Activated T-cell treated with anti-CD3 and anti-CD28 coated beads, Interleukin-2, amount 50 U/mL, for 72 hours (primary cell): Measurements from ENCODE around the gene CCDC54. TPM values are rescaled to one million over a fixed set of nuclear protein-coding genes. Genes with fewer than 3 reads are reported as not detected.

Experiments used
- ATAC-seq, 2 donors: fragments of 150-1000 bp; cut with Tn5 transposase; replicated peaks in 1 of 2; 2 replicates each; pipeline ENCODE4 v1.10.0; 2021; ENCODE audit warnings: moderate library complexity in 2 of 2, mild to moderate bottlenecking in 1 of 2
- DNase-seq, 2 donors: peaks; one replicate each; pipeline ENCODE4 v3.0.0; 2021 to 2022; ENCODE audit warnings: mixed read lengths in 1 of 2
- H3K27ac Mint-ChIP-seq: one replicate; pipeline ENCODE4 v1.8.0; 2022; ENCODE audit warnings: mild to moderate bottlenecking, moderate library complexity, mixed read lengths
- H3K27me3 Mint-ChIP-seq: one replicate; pipeline ENCODE4 v1.8.0; 2022; ENCODE audit warnings: low read depth, mixed read lengths
- H3K36me3 Mint-ChIP-seq, 2 donors: one replicate each; pipeline ENCODE4 v1.8.0; 2022; ENCODE audit warnings: mixed read lengths in 2 of 2, mild to moderate bottlenecking in 1 of 2; ENCODE audit not compliant: insufficient read depth in 2 of 2
- H3K4me1 Mint-ChIP-seq: one replicate; pipeline ENCODE4 v1.8.0; 2022; ENCODE audit warnings: low read depth, mixed read lengths
- H3K4me3 Mint-ChIP-seq, 2 donors: one replicate each; pipeline ENCODE4 v1.8.0; 2022; ENCODE audit warnings: mild to moderate bottlenecking in 2 of 2, mixed read lengths in 2 of 2, moderate library complexity in 2 of 2
- H3K9me3 Mint-ChIP-seq, 2 donors: one replicate each; pipeline ENCODE4 v1.8.0; 2022; ENCODE audit warnings: mixed read lengths in 2 of 2
- total RNA-seq, 2 donors: library from RNA; stranded (reverse); gene quantifications; one replicate each; pipeline ENCODE4 v1.2.3, GENCODE V29; 2022

Gene CCDC54
- total RNA-seq, 2 donors from 2014 or later: not detected

DNA sequence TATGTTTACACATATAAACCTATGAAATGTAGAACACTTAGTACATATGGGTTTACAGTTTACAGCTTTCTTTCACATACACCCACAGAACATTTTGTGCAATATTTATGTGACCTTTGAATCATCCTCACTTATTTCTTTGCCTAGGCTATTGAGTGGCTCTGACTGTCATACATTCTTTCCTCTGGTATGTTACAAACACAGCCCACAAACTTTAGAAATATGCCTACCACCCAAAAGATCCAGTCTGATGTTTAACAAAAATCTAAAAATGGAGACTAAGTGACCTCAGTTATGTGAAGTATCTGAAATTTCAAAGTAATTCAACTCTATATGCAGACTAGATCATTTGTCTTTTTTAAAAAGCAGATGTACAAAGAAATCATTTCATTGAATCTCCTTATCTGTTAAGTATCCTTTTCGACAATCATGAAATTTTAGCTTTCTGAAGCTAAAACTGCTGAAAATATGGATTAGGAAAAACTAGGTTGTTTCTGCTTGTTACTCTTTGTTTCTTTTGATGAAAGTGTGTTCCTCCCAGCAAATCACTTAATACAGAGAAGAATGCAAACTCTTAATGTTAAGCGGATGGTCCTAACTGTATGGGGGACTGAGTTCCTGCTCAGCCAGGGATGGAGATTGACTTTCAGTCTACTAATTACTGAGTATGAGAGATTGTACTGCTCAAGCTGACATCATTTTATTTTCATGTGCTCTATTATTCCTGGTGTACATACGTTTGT is 27.7 kb downstream of the CCDC54 start:
- Mint-ChIP-seq H3K9me3 (peaks cover 3 to 4% of the 10 kb centered on the region in 2 donors), H3K27me3 (no peaks in the 10 kb centered on the region), H3K36me3 (peaks cover 3 to 4% of the 10 kb centered on the region in 2 donors), H3K4me1 (no peaks in the 10 kb centered on the region), H3K27ac (no peak overlapping the region), H3K4me3 (no peak overlapping the region)
- ATAC-seq (no peak), DNase-seq (no peak)

DNA sequence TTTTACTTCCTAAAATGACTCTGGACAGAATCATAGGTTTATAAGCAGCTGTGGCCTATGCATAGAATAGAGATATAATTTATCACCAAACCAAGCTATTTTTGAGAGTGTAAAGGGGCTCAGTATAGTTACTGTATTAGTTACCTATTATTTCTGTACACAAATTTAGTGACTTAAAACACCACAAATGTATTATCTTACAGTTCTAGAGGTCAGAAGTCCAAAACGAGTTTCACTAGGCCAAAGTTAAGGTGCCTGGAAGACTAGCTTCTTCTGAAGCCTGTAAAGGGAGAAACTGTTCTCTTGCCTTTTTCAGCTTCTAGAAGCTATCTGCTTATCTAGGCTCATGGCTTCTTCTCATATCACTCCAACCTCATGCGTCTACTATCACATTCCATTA is 30.1 kb downstream of the CCDC54 start:
- Mint-ChIP-seq H3K27ac (no peak overlapping the region), H3K4me1 (no peaks in the 10 kb centered on the region), H3K27me3 (no peaks in the 10 kb centered on the region), H3K9me3 (peaks cover 3 to 4% of the 10 kb centered on the region in 2 donors), H3K4me3 (no peak overlapping the region), H3K36me3 (peaks cover 3 to 4% of the 10 kb centered on the region in 2 donors)
- DNase-seq (no peak), ATAC-seq (no peak)

DNA sequence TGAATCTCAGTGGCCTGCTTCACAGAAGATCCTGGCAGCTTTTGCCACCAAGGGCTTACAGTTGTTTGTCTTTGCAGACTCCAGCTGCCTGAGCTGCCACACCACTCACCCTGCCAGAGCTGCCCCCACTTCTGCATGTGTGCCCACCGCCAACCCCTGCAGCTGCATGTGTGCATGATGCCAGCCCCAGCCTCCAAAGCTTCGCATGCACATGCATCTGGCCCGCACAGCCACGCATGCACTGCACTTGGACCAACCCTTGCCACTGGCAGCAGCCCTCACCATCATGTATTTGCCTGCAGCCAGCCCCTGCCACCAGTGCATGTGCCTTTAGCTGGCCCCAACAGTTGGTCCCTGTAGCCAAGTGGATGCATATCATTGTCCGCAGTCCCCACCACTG is 31.3 kb downstream of the CCDC54 start:
- DNase-seq: no peak
- Mint-ChIP-seq H3K4me3 (no peak overlapping the region), H3K27ac (no peak overlapping the region), H3K36me3 (peaks cover 3 to 4% of the 10 kb centered on the region in 2 donors), H3K4me1 (no peaks in the 10 kb centered on the region), H3K27me3 (no peaks in the 10 kb centered on the region), H3K9me3 (peaks cover 3 to 4% of the 10 kb centered on the region in 2 donors)
- ATAC-seq: no peak

DNA sequence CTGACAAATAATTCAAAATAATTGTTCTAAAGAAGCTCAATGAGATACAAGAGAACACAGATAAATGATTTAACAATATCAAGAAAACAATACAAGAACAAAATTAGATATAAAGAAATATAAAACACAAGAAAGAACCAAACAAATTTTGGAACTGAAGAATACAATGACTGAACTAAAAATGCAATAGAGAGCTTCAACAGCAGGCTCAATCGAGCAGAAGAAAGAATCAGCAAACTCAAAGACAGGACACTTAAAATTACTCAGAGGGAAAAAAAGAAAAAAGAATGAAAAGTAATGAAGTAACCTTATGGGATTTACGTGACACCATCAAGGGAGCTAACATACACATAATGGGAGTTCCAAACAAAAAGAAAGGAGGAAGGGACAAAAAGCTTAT is 32.1 kb downstream of the CCDC54 start:
- ATAC-seq (no peak), DNase-seq (no peak)
- no peak overlapping the region for H3K27ac Mint-ChIP-seq
- peaks cover 7% of the 10 kb centered on the region for H3K4me1 Mint-ChIP-seq
- H3K4me3 Mint-ChIP-seq: no peak overlapping the region
- no peaks in the 10 kb centered on the region for H3K27me3 Mint-ChIP-seq
- peaks cover 3 to 4% of the 10 kb centered on the region in 2 donors for H3K36me3 Mint-ChIP-seq
- peaks cover 3 to 4% of the 10 kb centered on the region in 2 donors for H3K9me3 Mint-ChIP-seq

DNA sequence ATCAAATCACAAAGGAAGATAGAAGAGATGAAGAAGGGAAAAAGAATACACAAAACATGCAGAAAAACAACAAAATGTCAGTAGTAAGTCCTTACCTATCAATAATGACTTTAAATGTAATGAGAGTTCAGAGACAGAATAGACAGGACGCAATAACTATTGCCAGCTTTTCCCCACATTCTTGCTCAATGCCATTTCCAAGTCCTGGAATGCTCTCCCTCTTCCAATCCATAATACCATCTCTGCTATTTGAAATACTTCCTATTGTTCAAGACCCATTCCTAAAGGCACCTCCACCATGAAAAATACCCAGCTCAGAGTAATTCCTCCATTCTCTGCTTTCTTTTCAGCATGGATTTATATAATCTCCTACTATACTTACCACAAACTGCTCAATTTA is 33.4 kb downstream of the CCDC54 start:
- H3K4me3 Mint-ChIP-seq: no peak overlapping the region
- H3K4me1 Mint-ChIP-seq: peaks cover 10% of the 10 kb centered on the region
- peaks cover 3 to 4% of the 10 kb centered on the region in 2 donors for H3K9me3 Mint-ChIP-seq
- H3K36me3 Mint-ChIP-seq: peaks cover 3 to 4% of the 10 kb centered on the region in 2 donors
- no peak overlapping the region for H3K27ac Mint-ChIP-seq
- ATAC-seq: no peak
- H3K27me3 Mint-ChIP-seq: no peaks in the 10 kb centered on the region
- DNase-seq: no peak

DNA sequence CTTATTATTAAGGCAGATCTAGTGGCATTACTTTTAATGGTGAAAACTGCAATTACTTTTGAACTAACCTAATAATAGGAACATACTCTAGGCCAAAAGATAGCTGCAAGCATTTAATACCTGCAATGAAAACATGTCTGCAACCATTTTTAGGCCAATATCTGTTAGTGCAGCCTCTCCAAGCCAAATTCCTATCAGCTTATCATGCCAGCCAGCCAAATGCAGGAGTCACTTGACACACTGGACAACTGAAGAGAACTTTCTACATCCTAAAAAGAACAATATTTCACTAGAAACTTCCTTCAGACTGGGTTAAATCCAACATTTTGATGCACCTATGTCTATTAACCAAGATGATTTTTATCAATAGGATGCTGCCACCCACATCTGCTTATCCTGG is 33.8 kb downstream of the CCDC54 start:
- no peak overlapping the region for H3K27ac Mint-ChIP-seq
- no peak for ATAC-seq
- no peaks in the 10 kb centered on the region for H3K27me3 Mint-ChIP-seq
- peaks cover 3 to 4% of the 10 kb centered on the region in 2 donors for H3K36me3 Mint-ChIP-seq
- H3K4me1 Mint-ChIP-seq: peaks cover 10% of the 10 kb centered on the region
- H3K4me3 Mint-ChIP-seq: no peak overlapping the region
- H3K9me3 Mint-ChIP-seq: peaks cover 3 to 4% of the 10 kb centered on the region in 2 donors
- no peak for DNase-seq

DNA sequence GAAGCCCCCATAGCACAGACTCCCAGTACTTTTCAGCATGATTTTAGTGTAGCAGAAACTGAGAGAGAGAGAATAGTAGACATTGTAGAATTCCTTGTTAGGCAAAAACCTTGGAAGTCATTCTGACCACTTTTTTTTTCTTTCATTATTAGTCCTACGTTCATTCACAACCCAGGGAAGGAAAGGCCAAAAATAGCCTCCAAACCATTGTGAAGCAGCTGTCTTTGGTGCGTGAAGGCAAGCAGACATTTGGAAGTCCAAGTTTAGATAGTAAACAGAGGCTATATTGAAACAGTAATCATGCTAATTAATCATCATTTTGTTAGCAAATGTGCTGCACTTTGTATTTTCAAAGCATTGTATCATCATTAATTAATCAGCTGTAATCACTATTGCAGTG is 34.5 kb downstream of the CCDC54 start:
- Mint-ChIP-seq H3K4me3 (no peak overlapping the region), H3K27me3 (no peaks in the 10 kb centered on the region), H3K36me3 (peaks cover 3 to 4% of the 10 kb centered on the region in 2 donors), H3K9me3 (peaks cover 3 to 4% of the 10 kb centered on the region in 2 donors), H3K27ac (no peak overlapping the region), H3K4me1 (peaks cover 10% of the 10 kb centered on the region)
- ATAC-seq: no peak
- no peak for DNase-seq

DNA sequence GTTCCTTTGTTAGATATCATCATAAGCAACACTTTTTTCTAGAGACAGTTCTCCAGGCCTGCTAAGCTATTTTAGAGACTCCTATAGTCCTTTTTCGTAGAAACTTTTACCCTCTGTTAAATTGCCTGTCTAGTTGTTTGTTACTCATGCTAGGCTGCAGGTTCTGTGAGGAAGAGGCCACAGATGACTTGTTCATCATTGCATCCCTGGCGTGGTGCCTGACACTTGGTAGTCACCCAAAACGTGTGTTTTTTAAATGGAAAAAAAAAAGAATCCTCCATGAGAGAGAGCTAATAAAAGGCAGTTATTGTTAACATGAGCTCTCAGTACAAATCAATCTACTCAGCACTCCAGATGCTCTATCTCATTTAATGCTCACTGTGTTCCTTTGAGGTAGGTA is 35.1 kb downstream of the CCDC54 start:
- Mint-ChIP-seq H3K9me3 (peaks cover 3 to 4% of the 10 kb centered on the region in 2 donors), H3K36me3 (peaks cover 3 to 4% of the 10 kb centered on the region in 2 donors), H3K4me3 (no peak overlapping the region), H3K4me1 (peaks cover 10% of the 10 kb centered on the region), H3K27me3 (no peaks in the 10 kb centered on the region), H3K27ac (no peak overlapping the region)
- ATAC-seq (no peak), DNase-seq (no peak)

DNA sequence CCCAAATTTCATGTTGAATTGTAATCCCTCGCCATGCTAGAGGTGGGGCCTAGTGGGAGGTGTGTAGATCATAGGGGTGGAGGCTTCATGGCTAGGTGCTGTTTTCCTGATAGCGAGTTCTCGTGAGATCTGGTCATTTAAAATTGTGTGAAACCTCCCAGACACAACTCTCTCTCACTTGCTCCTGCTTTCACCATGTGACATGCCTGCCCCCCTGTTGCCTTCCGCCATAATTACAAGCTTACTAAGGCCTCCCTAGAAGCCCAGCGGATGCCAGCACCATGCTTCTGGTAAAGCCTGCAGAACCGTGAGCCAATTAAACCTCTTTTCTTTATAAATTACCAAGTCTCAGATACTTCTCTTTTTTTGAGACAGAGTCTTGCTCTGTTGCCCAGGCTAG is 36.0 kb downstream of the CCDC54 start:
- no peak for ATAC-seq

DNA sequence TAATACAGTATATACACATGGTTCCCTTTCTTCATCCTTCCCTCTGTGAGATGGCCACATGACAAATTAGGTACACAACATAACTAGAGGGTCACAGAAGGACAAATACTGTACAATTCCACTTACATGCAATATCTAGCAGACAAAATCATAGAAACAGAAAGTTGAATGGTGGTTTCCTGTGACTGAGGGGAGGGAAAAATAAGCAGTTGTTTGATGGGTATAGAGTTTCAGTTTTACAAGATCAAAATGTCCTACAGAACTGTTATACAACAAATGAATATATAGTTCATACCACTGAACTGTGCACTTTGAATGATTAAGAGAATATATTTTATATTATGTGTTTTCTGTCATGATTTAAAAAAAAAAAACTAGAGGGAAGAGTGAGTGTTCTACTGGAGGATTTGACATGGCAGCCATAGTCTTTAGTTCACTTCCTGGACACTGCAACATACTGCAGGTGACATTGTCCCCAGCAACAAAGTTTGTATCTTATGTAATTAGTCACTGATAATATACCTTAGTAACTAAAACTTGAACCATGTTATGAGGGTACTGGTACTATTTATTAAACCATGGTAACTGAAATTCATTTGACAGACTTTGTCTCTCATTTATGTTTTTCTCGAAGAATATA is 37.2 kb downstream of the CCDC54 start:
- ATAC-seq (peak; percentile 93 to 94), DNase-seq (no peak)
- Mint-ChIP-seq H3K4me1 (peaks cover 10% of the 10 kb centered on the region), H3K36me3 (peaks cover under 1 to 1% of the 10 kb centered on the region in 2 donors), H3K4me3 (no peak overlapping the region), H3K27ac (no peak overlapping the region), H3K9me3 (peaks cover 1 to 2% of the 10 kb centered on the region in 2 donors), H3K27me3 (no peaks in the 10 kb centered on the region)

More for the DNA sequence above, 36.0 kb downstream of the CCDC54 start:
- H3K27ac Mint-ChIP-seq: no peak overlapping the region
- peaks cover 3 to 4% of the 10 kb centered on the region in 2 donors for H3K36me3 Mint-ChIP-seq
- DNase-seq: no peak
- H3K9me3 Mint-ChIP-seq: peaks cover 3 to 4% of the 10 kb centered on the region in 2 donors
- peaks cover 10% of the 10 kb centered on the region for H3K4me1 Mint-ChIP-seq
- H3K4me3 Mint-ChIP-seq: no peak overlapping the region
- H3K27me3 Mint-ChIP-seq: no peaks in the 10 kb centered on the region

DNA sequence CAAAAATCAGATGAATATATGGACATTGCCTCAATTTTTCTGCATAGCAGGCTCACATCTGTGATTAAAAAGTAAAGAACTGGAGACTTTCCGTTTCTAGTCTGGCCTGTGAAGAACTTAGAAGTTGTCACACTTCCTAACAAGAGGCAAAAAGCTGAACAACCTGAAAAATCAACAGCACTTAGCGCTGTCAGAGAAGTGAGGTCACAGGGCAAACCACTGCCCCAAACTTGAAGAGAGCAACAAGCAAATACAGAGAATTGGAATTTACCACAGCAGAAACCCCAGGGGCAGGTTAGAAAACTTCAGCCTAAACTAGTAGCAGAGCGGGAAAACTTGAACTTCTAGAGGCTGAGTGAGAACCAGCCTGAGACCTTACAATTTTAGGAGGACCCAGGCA is 38.9 kb downstream of the CCDC54 start:
- H3K4me1 Mint-ChIP-seq: peaks cover 13% of the 10 kb centered on the region

DNA sequence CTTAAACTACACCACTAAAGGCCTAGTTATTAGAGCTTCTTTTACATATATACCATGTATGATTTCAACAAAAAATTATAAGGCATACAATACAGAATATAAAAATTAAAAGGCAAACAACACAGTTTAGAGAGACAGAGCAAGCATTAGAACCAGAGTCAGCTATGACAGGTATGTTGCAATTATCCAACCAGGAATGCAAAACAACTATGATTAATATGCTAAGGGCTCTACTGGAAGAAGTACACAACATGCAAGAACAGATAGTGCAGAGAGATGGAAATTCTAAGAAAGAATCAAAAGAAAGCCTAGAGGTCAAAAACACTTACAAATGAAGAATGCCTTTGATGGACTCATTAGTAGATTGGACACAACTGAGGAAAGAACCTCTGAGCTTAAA is 39.6 kb downstream of the CCDC54 start:
- Mint-ChIP-seq H3K27me3 (peaks cover 5% of the 10 kb centered on the region), H3K36me3 (no peaks in the 10 kb centered on the region), H3K9me3 (no peaks in the 10 kb centered on the region), H3K4me3 (no peak overlapping the region), H3K4me1 (peaks cover 15% of the 10 kb centered on the region), H3K27ac (no peak overlapping the region)
- DNase-seq (no peak), ATAC-seq (no peak)

More for the DNA sequence above, 38.9 kb downstream of the CCDC54 start:
- DNase-seq (no peak), ATAC-seq (no peak)
- H3K4me3 Mint-ChIP-seq: no peak overlapping the region
- H3K27me3 Mint-ChIP-seq: peaks cover 4% of the 10 kb centered on the region
- no peak overlapping the region for H3K27ac Mint-ChIP-seq
- no peaks in the 10 kb centered on the region for H3K36me3 Mint-ChIP-seq
- no peaks in the 10 kb centered on the region for H3K9me3 Mint-ChIP-seq

DNA sequence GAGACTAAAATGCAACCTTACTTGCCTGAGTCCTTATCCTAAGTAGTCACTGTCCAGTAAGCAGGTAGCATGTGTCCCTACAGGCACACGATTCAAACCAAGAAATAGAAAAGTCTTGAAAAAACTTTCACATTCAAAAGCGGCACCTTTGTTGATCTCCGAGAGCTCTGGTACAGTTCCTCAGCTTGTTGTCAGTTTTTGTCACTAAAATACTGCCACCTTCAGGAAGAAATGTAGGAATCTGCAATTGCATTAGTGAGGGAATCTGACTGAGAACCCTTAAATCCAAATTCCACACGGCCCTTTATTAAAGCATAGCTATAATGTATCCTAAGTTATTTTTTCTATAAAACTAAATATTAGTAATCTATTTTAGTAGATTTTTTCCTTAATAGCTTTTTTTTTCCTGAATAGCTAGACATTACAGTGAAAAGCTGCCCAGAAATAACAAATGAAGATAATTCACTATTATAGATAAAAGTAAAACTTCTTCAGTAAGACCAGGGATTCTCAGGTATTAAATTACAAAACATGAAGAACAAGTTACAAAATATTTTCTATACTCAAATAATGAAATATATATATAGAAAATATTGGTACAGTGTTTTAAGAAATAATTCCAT is 44.0 kb downstream of the CCDC54 start:
- DNase-seq (peak in 1 of 2 donors; percentile 8), ATAC-seq (peak; percentile 68 to 78)
- Mint-ChIP-seq H3K4me3 (peak overlapping the region; percentile 51 to 81), H3K4me1 (peaks cover 4% of the 10 kb centered on the region), H3K27me3 (peaks cover 5% of the 10 kb centered on the region), H3K9me3 (no peaks in the 10 kb centered on the region), H3K36me3 (no peaks in the 10 kb centered on the region), H3K27ac (no peak overlapping the region)
